Measurements from ENCODE around the gene HTD2. TPM values are rescaled to one million over a fixed set of nuclear protein-coding genes. Genes with fewer than 3 reads are reported as not detected.
"Not testable (repeated sequence)": the region's sequence is repeated elsewhere in the genome, so short reads cannot be mapped to it uniquely, and the experiment has no call there.

HTD2 gene
- total and polyA plus RNA-seq, 9 of the 15 experiments (the other 6 are each of a cell fraction or from before 2014, with no cell fraction given) = 1.8 to 22.8 (median 9.6) TPM

GRCh38 chr3:58288011-58288728 is 18.1 kb upstream of the HTD2 start (continued):
- TF ChIP-seq THRAP3 (IDR thresholded peaks at IDR 0.05; ENCODE audit: borderline replicate concordance) = no peak
- TF ChIP-seq, protein P1, sequence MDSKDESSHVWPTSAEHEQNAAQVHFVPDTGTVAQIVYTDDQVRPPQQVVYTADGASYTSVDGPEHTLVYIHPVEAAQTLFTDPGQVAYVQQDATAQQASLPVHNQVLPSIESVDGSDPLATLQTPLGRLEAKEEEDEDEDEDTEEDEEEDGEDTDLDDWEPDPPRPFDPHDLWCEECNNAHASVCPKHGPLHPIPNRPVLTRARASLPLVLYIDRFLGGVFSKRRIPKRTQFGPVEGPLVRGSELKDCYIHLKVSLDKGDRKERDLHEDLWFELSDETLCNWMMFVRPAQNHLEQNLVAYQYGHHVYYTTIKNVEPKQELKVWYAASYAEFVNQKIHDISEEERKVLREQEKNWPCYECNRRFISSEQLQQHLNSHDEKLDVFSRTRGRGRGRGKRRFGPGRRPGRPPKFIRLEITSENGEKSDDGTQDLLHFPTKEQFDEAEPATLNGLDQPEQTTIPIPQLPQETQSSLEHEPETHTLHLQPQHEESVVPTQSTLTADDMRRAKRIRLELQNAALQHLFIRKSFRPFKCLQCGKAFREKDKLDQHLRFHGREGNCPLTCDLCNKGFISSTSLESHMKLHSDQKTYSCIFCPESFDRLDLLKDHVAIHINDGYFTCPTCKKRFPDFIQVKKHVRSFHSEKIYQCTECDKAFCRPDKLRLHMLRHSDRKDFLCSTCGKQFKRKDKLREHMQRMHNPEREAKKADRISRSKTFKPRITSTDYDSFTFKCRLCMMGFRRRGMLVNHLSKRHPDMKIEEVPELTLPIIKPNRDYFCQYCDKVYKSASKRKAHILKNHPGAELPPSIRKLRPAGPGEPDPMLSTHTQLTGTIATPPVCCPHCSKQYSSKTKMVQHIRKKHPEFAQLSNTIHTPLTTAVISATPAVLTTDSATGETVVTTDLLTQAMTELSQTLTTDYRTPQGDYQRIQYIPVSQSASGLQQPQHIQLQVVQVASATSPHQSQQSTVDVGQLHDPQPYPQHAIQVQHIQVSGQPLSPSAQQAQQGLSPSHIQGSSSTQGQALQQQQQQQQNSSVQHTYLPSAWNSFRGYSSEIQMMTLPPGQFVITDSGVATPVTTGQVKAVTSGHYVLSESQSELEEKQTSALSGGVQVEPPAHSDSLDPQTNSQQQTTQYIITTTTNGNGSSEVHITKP (IDR thresholded peaks at IDR 0.05; ENCODE audit: partially characterized antibody) = no peak

DNA sequence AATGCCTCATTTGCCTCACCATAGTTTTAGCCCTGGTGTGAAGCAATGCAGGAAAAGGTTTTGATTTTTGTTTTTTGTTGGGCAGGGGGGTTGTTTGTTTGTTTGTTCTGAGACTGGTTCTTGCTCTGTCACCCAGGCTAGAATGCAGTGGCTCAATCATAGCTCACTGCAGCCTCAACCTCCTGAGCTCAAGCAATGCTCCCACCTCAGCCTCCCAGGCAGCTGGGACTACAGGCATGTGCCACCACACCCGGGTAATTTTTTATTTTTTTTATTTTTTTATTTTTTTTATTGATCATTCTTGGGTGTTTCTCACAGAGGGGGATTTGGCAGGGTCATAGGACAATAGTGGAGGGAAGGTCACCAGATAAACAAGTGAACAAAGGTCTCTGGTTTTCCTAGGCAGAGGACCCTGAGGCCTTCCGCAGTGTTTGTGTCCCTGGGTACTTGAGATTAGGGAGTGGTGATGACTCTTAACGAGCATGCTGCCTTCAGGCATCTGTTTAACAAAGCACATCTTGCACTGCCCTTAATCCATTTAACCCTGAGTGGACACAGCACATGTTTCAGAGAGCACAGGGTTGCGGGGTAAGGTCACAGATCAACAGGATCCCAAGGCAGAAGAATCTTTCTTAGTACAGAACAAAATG is 17.2 kb upstream of the HTD2 start:
- H3K9me1 ChIP-seq (ENCODE audit: control insufficient read depth, insufficient read depth, low read length); H3K9ac ChIP-seq (ENCODE audit: insufficient read depth in 1 of 2, low read depth in 2 of 2, low read length in 2 of 2); CTCF ChIA-PET (ENCODE audit: low intra/inter-chr PET ratio); intact Hi-C loops (cut with micrococcal nuclease); H3K4me3 ChIP-seq; DNase-seq (ENCODE audit: extremely low read depth in 1 of 4, low spot score in 3 of 4); BruUV-seq (replicated peaks); H3K79me2 ChIP-seq (ENCODE audit: control insufficient read depth, insufficient read depth, low read length); H3K36me3 ChIP-seq (ENCODE audit: control insufficient read depth, insufficient read depth, low read length); H3K4me2 ChIP-seq (ENCODE audit: insufficient read depth, low read length); H4K20me1 ChIP-seq (replicated peaks; ENCODE audit: control insufficient read depth, insufficient read depth, low read length); FAIRE-seq; H3K4me1 ChIP-seq (replicated peaks in 1 of 2; ENCODE audit: control insufficient read depth in 2 of 2, insufficient read depth in 2 of 2, low read length in 2 of 2); ATAC-seq; POLR2A ChIA-PET; H3K9me3 ChIP-seq (replicated peaks; ENCODE audit: control insufficient read depth, insufficient read depth, low read depth, low read length); in situ Hi-C loops (cut with MboI); H3K27me3 ChIP-seq (ENCODE audit: control insufficient read depth in 2 of 2, insufficient read depth in 2 of 2, low read length in 2 of 2); H3K27ac ChIP-seq (ENCODE audit: extremely low read depth, low read depth, low read length); H2AFZ ChIP-seq (ENCODE audit: low read depth, low read length): not testable (repeated sequence)
- WGBS (ENCODE audit: insufficient coverage, low coverage, missing lambda C conversion rate) = 31% methylated on average over 2 of the region's 4 CpGs

- H3K4me1 ChIP-seq (replicated peaks in 1 of 2; ENCODE audit: control insufficient read depth in 2 of 2, insufficient read depth in 2 of 2, low read length in 2 of 2); H4K20me1 ChIP-seq (replicated peaks; ENCODE audit: control insufficient read depth, insufficient read depth, low read length); H3K36me3 ChIP-seq (ENCODE audit: control insufficient read depth, insufficient read depth, low read length); DNase-seq (ENCODE audit: extremely low read depth in 1 of 4, low spot score in 3 of 4); H3K4me3 ChIP-seq; H3K27me3 ChIP-seq (ENCODE audit: control insufficient read depth in 2 of 2, insufficient read depth in 2 of 2, low read length in 2 of 2); CTCF ChIA-PET (ENCODE audit: low intra/inter-chr PET ratio); POLR2A ChIA-PET; H3K9ac ChIP-seq (ENCODE audit: insufficient read depth in 1 of 2, low read depth in 2 of 2, low read length in 2 of 2); H2AFZ ChIP-seq (ENCODE audit: low read depth, low read length); FAIRE-seq; H3K27ac ChIP-seq (ENCODE audit: extremely low read depth, low read depth, low read length); ATAC-seq; H3K4me2 ChIP-seq (ENCODE audit: insufficient read depth, low read length); in situ Hi-C loops (cut with MboI); BruUV-seq (replicated peaks); H3K9me1 ChIP-seq (ENCODE audit: control insufficient read depth, insufficient read depth, low read length); H3K9me3 ChIP-seq (replicated peaks; ENCODE audit: control insufficient read depth, insufficient read depth, low read depth, low read length); H3K79me2 ChIP-seq (ENCODE audit: control insufficient read depth, insufficient read depth, low read length); intact Hi-C loops (cut with micrococcal nuclease): not testable (repeated sequence)
- WGBS (ENCODE audit: insufficient coverage, low coverage, missing lambda C conversion rate) = no CpG with 5 or more reads among the region's 33 CpGs
Measured at GRCh38 chr3:58290446-58290845, 15.9 kb upstream of the HTD2 start.

All from K562 (cell line).